Memory B cell (primary cell): Measurements from ENCODE around the gene HNRNPA2B1.
A peak's percentile ranks its signal among the peaks of the same experiment; 100 is the strongest.

Experiments
- ATAC-seq: fragments of 150-1000 bp; cut with Tn5 transposase; 2 replicates; pipeline ENCODE4 v1.10.0; 2021; ENCODE audit warnings: low read depth, mild to moderate bottlenecking, moderate library complexity
- DNase-seq, 2 donors: peaks; one replicate each; pipeline ENCODE4 v3.0.0; 2022; ENCODE audit warnings: low spot score in 2 of 2
- H3K27ac Mint-ChIP-seq: one replicate; pipeline ENCODE4 v1.8.0; 2022; ENCODE audit warnings: mild to moderate bottlenecking, moderate library complexity, mixed read lengths
- H3K27me3 Mint-ChIP-seq: one replicate; pipeline ENCODE4 v1.8.0; 2022; ENCODE audit warnings: mixed read lengths
- H3K36me3 Mint-ChIP-seq: one replicate; pipeline ENCODE4 v1.8.0; 2022; ENCODE audit warnings: mild to moderate bottlenecking, mixed read lengths
- H3K4me1 Mint-ChIP-seq: one replicate; pipeline ENCODE4 v1.8.0; 2022; ENCODE audit warnings: mixed read lengths
- H3K4me3 Mint-ChIP-seq: one replicate; pipeline ENCODE4 v1.8.0; 2022; ENCODE audit warnings: mild to moderate bottlenecking, moderate library complexity, mixed read lengths
- H3K9me3 Mint-ChIP-seq: one replicate; pipeline ENCODE4 v1.8.0; 2022; ENCODE audit warnings: mixed read lengths

Gene HNRNPA2B1

GRCh38 chr7:26192485-26193087 is 8.0 kb downstream of the HNRNPA2B1 start:
- peaks cover 57% of the 10 kb centered on the region for H3K4me1 Mint-ChIP-seq
- H3K27me3 Mint-ChIP-seq, result no peaks in the 10 kb centered on the region
- peak overlapping the region; percentile 61 for H3K4me3 Mint-ChIP-seq
- peak; percentile 38 for ATAC-seq
- DNase-seq, result no peak
- H3K27ac Mint-ChIP-seq, result peak overlapping the region; percentile 82
- H3K36me3 Mint-ChIP-seq, result peaks cover 52% of the 10 kb centered on the region
- no peaks in the 10 kb centered on the region for H3K9me3 Mint-ChIP-seq

- DNase-seq, result no peak
- peak overlapping the region; percentile 46 for H3K4me3 Mint-ChIP-seq
- peak overlapping the region; percentile 82 for H3K27ac Mint-ChIP-seq
- H3K4me1 Mint-ChIP-seq, result peaks cover 57% of the 10 kb centered on the region
- no peak for ATAC-seq
- no peaks in the 10 kb centered on the region for H3K27me3 Mint-ChIP-seq
- H3K9me3 Mint-ChIP-seq, result no peaks in the 10 kb centered on the region
- H3K36me3 Mint-ChIP-seq, result peaks cover 48% of the 10 kb centered on the region
Observed at GRCh38 chr7:26191974-26192479, 8.5 kb downstream of the HNRNPA2B1 start.

- DNase-seq (no peak), ATAC-seq (no peak)
- H3K27me3 Mint-ChIP-seq, result no peaks in the 10 kb centered on the region
- no peak overlapping the region for H3K4me3 Mint-ChIP-seq
- H3K27ac Mint-ChIP-seq, result peak overlapping the region; percentile 77
- peaks cover 45% of the 10 kb centered on the region for H3K36me3 Mint-ChIP-seq
- no peaks in the 10 kb centered on the region for H3K9me3 Mint-ChIP-seq
- peaks cover 55% of the 10 kb centered on the region for H3K4me1 Mint-ChIP-seq
Observed at GRCh38 chr7:26191233-26191973, 9.1 kb downstream of the HNRNPA2B1 start.

GRCh38 chr7:26190417-26190869 is 10.1 kb downstream of the HNRNPA2B1 start:
- Mint-ChIP-seq H3K4me1 (peaks cover 54% of the 10 kb centered on the region), H3K27me3 (no peaks in the 10 kb centered on the region), H3K9me3 (no peaks in the 10 kb centered on the region), H3K4me3 (no peak overlapping the region), H3K27ac (peak overlapping the region; percentile 77), H3K36me3 (peaks cover 38% of the 10 kb centered on the region)
- no peak for DNase-seq
- no peak for ATAC-seq

- Mint-ChIP-seq H3K36me3 (peaks cover 35% of the 10 kb centered on the region), H3K27me3 (no peaks in the 10 kb centered on the region), H3K4me3 (no peak overlapping the region), H3K4me1 (peaks cover 57% of the 10 kb centered on the region), H3K27ac (peak overlapping the region; percentile 85), H3K9me3 (no peaks in the 10 kb centered on the region)
- ATAC-seq (no peak), DNase-seq (no peak)
Observed at GRCh38 chr7:26189697-26190096, 10.8 kb downstream of the HNRNPA2B1 start.

- H3K9me3 Mint-ChIP-seq, result no peaks in the 10 kb centered on the region
- H3K27ac Mint-ChIP-seq, result peak overlapping the region; percentile 85
- no peak for ATAC-seq
- DNase-seq, result no peak
- H3K27me3 Mint-ChIP-seq, result no peaks in the 10 kb centered on the region
- H3K36me3 Mint-ChIP-seq, result peaks cover 33% of the 10 kb centered on the region
- H3K4me1 Mint-ChIP-seq, result peaks cover 59% of the 10 kb centered on the region
- H3K4me3 Mint-ChIP-seq, result no peak overlapping the region
Observed at GRCh38 chr7:26188957-26189541, 11.5 kb downstream of the HNRNPA2B1 start.

- Mint-ChIP-seq H3K27ac (peak overlapping the region; percentile 85), H3K4me3 (no peak overlapping the region), H3K4me1 (peaks cover 53% of the 10 kb centered on the region), H3K9me3 (no peaks in the 10 kb centered on the region), H3K36me3 (peaks cover 26% of the 10 kb centered on the region), H3K27me3 (no peaks in the 10 kb centered on the region)
- ATAC-seq (no peak), DNase-seq (no peak)
Observed at GRCh38 chr7:26188206-26188956, 12.2 kb downstream of the HNRNPA2B1 start.

- ATAC-seq (peak; percentile 19), DNase-seq (no peak)
- Mint-ChIP-seq H3K9me3 (no peaks in the 10 kb centered on the region), H3K4me1 (peaks cover 48% of the 10 kb centered on the region), H3K27me3 (no peaks in the 10 kb centered on the region), H3K4me3 (no peak overlapping the region), H3K27ac (peak overlapping the region; percentile 85), H3K36me3 (peaks cover 20% of the 10 kb centered on the region)
Observed at GRCh38 chr7:26187380-26188205, 13.0 kb downstream of the HNRNPA2B1 start.

GRCh38 chr7:26186364-26187311 is 13.9 kb downstream of the HNRNPA2B1 start:
- Mint-ChIP-seq H3K4me1 (peaks cover 42% of the 10 kb centered on the region), H3K27me3 (no peaks in the 10 kb centered on the region), H3K27ac (peak overlapping the region; percentile 85), H3K36me3 (peaks cover 13% of the 10 kb centered on the region), H3K4me3 (no peak overlapping the region), H3K9me3 (no peaks in the 10 kb centered on the region)
- DNase-seq (no peak), ATAC-seq (no peak)

GRCh38 chr7:26185844-26186180 is 14.7 kb downstream of the HNRNPA2B1 start:
- H3K27ac Mint-ChIP-seq, result peak overlapping the region; percentile 85
- no peaks in the 10 kb centered on the region for H3K27me3 Mint-ChIP-seq
- ATAC-seq (no peak), DNase-seq (no peak)
- H3K4me1 Mint-ChIP-seq, result peaks cover 44% of the 10 kb centered on the region
- H3K9me3 Mint-ChIP-seq, result no peaks in the 10 kb centered on the region
- H3K36me3 Mint-ChIP-seq, result peaks cover 11% of the 10 kb centered on the region
- no peak overlapping the region for H3K4me3 Mint-ChIP-seq

GRCh38 chr7:26185131-26185843 is 15.3 kb downstream of the HNRNPA2B1 start:
- Mint-ChIP-seq H3K4me3 (no peak overlapping the region), H3K27me3 (no peaks in the 10 kb centered on the region), H3K36me3 (peaks cover 7% of the 10 kb centered on the region), H3K9me3 (no peaks in the 10 kb centered on the region), H3K27ac (peak overlapping the region; percentile 85), H3K4me1 (peaks cover 44% of the 10 kb centered on the region)
- peak; percentile 49 for ATAC-seq
- DNase-seq, result no peak
